NCI-H1105 treated with DMSO at 0.1 percent for 48 hours (cell line): ENCODE results near the gene KIF14.
"Not testable (repeated sequence)": the region's sequence is repeated elsewhere in the genome, so short reads cannot be mapped to it uniquely, and the experiment has no call there.

Experiments used
- DNase-seq: peaks from one replicate; lab custom pipeline; 2025; lab: John Stamatoyannopoulos, UW

The KIF14 gene

GRCh38 chr1:200546577-200546976 lies 74.0 kb downstream of the KIF14 start:
- DNase-seq, result no peak

- no peak for DNase-seq
Observed at GRCh38 chr1:200542162-200542561, 78.4 kb downstream of the KIF14 start.

GRCh38 chr1:200540281-200540680 lies 80.3 kb downstream of the KIF14 start:
- DNase-seq, result no peak

- no peak for DNase-seq
Observed at GRCh38 chr1:200538179-200538578, 82.4 kb downstream of the KIF14 start.

- no peak for DNase-seq
Observed at GRCh38 chr1:200535605-200536004, 84.9 kb downstream of the KIF14 start.

GRCh38 chr1:200530623-200531261 lies 89.8 kb downstream of the KIF14 start:
- DNase-seq, result no peak

GRCh38 chr1:200528858-200529606 lies 91.5 kb downstream of the KIF14 start:
- no peak for DNase-seq

GRCh38 chr1:200527670-200528069 lies 92.9 kb downstream of the KIF14 start:
- no peak for DNase-seq

GRCh38 chr1:200526709-200527612 lies 93.6 kb downstream of the KIF14 start:
- no peak for DNase-seq

GRCh38 chr1:200525090-200525987 lies 95.2 kb downstream of the KIF14 start:
- no peak for DNase-seq

GRCh38 chr1:200524551-200524950 lies 96.0 kb downstream of the KIF14 start:
- DNase-seq, result not testable (repeated sequence)

GRCh38 chr1:200524092-200524491 lies 96.5 kb downstream of the KIF14 start:
- DNase-seq, result no peak

- no peak for DNase-seq
Observed at GRCh38 chr1:200520735-200521134, 99.8 kb downstream of the KIF14 start.

GRCh38 chr1:200518524-200518923 lies 102.0 kb downstream of the KIF14 start:
- peak; percentile 77 for DNase-seq

GRCh38 chr1:200512191-200512590 lies 108.4 kb downstream of the KIF14 start:
- DNase-seq, result no peak

GRCh38 chr1:200510228-200510623 lies 110.3 kb downstream of the KIF14 start:
- DNase-seq, result peak; percentile 86

GRCh38 chr1:200506471-200506870 lies 114.1 kb downstream of the KIF14 start:
- no peak for DNase-seq

- no peak for DNase-seq
Observed at GRCh38 chr1:200505257-200505656, 115.3 kb downstream of the KIF14 start.
